Dendritic cell treated with granulocyte-macrophage colony-stimulating factor and Interleukin-4, amounts not matched to agents 40 ng/mL and 50 ng/mL, for 4 days (primary cell): ENCODE data around the gene NEU1.
"Not testable (repeated sequence)": the region's sequence is repeated elsewhere in the genome, so short reads cannot be mapped to it uniquely, and the experiment has no call there.

Experiments
- H3K27ac Mint-ChIP-seq: one replicate; pipeline ENCODE4 v1.8.0; 2022; ENCODE audit warnings: mild to moderate bottlenecking, mixed read lengths
- H3K27me3 Mint-ChIP-seq: one replicate; pipeline ENCODE4 v1.8.0; 2022; ENCODE audit warnings: mild to moderate bottlenecking, mixed read lengths
- H3K36me3 Mint-ChIP-seq: one replicate; pipeline ENCODE4 v1.8.0; 2022; ENCODE audit warnings: low read depth, mixed read lengths
- H3K4me1 Mint-ChIP-seq: one replicate; pipeline ENCODE4 v1.8.0; 2022; ENCODE audit warnings: low read depth, mixed read lengths
- H3K4me3 Mint-ChIP-seq: one replicate; pipeline ENCODE4 v1.8.0; 2022; ENCODE audit warnings: mild to moderate bottlenecking, moderate library complexity, mixed read lengths
- H3K9me3 Mint-ChIP-seq: one replicate; pipeline ENCODE4 v1.8.0; 2022; ENCODE audit warnings: mixed read lengths
- intact Hi-C: fragments of 100-400 bp; cut with micrococcal nuclease; formaldehyde crosslinking; loops from one replicate; pipeline ENCODE4 v1.15.0; 2022

NEU1 gene

DNA sequence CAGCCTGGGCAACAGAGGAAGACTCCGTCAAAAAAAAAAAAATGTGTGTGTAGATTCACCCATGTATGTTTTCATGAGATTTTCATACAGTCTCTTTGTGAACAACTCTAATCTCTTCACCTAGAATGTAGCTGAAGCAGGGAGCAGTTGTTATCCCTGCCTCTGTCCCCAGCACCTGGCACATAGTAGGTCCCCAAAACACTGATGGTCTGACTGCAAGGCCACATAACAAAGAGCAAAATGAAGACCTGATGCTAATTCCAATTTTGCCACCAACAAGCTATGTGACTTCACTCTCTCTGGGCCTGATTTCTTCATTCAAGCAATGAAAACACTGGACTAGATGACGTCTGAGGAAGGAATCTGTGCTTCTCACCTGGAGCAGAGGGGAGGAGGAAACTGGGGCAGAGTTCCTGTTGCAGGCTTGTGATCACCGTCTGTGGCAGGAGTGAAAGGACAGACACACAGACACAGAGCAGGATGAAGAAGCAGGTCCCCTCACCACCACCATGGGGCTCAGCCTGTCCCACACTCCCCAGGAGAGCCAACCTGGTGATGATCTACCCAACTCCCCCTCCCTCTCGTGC is 11.6 kb upstream of the NEU1 start:
- Mint-ChIP-seq H3K27ac (no peak overlapping the region), H3K27me3 (peaks cover 17% of the 10 kb centered on the region), H3K36me3 (peaks cover under 1% of the 10 kb centered on the region), H3K4me3 (no peak overlapping the region), H3K4me1 (peaks cover 9% of the 10 kb centered on the region), H3K9me3 (no peaks in the 10 kb centered on the region)
- intact Hi-C loops: no loop called here

DNA sequence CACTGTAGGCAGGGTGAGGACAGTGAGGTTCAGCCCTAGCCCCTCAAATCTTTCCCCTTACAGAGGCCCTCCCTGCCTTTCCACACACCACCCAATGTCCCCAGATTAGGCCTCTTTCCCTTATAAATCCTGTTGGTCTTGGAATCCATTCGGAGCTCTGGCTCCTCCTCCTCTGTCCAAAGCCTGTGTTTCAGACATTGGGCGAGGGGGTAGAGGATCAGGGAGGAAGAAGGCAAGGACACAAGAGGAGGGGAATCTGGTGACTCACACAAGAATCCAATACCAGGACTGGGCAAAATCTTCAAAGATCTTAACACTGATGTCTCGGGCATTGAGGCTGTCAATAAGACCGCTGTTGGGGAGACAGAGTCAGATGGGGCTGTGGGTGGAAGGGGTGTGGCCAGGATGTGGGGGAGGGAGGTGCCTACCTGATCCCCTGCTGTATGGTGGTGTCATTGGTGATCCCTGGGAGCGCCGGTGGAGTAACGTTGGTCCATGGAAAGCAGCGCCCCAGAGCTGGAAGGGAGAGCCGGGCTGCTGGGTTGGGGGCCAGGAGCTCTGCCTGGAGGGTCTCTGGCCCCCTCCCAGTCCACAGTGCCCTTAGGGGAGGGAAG is 8.5 kb upstream of the NEU1 start:
- no peak overlapping the region for H3K27ac Mint-ChIP-seq
- no peaks in the 10 kb centered on the region for H3K9me3 Mint-ChIP-seq
- no peaks in the 10 kb centered on the region for H3K36me3 Mint-ChIP-seq
- no peak overlapping the region for H3K4me3 Mint-ChIP-seq
- H3K4me1 Mint-ChIP-seq: peaks cover 9% of the 10 kb centered on the region
- H3K27me3 Mint-ChIP-seq: peaks cover 22% of the 10 kb centered on the region
- intact Hi-C loops: no loop called here

DNA sequence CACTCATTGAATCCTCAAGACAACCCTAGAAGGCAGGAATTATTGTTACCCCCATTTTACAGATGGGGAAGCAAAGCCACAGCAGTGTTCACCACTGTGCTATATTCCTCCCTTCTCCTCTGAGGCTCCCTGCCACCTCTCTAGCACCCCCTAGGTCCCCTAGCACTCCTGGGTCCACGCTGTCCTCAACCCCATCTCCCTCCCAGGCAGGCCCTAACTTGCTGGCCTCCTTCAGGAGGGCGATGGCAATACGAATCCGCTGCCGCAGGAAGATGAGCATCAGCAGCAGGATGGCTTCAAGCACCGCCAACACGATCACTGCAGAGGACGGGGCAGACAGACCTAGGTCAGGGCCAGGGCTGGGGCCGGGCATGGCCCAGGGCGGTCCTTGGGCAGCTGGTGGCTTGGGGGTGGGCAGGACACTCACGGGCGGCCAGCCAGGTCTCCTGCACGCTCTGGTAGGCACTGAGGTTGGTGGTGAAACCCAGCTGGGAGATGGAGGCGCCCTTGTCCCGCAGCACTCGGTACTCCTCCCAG is 7.8 kb upstream of the NEU1 start:
- intact Hi-C loops: no loop called here
- H3K4me1 Mint-ChIP-seq: peaks cover 9% of the 10 kb centered on the region
- H3K27ac Mint-ChIP-seq: no peak overlapping the region
- no peaks in the 10 kb centered on the region for H3K36me3 Mint-ChIP-seq
- no peaks in the 10 kb centered on the region for H3K9me3 Mint-ChIP-seq
- peaks cover 22% of the 10 kb centered on the region for H3K27me3 Mint-ChIP-seq
- no peak overlapping the region for H3K4me3 Mint-ChIP-seq

DNA sequence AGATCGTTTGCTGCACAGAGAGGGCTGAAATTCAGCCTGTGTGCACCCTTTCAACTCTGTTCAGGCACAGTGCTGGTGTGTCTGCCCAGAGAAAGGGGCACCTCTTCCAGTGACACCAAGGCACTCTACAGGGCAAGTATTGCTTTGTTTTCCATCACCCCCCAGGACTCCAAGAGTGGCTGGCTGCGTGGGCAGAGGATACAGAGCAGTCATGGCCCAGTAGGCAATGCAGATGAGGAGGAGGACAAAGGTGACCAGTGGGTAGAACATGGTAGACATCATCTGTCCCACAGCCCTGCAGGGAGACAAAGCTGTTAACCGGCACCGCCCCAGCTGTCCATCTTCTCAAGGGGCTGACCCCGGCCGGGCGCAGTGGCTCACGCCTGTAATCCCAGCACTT is 6.7 kb upstream of the NEU1 start:
- intact Hi-C loops: no loop called here
- H3K27me3 Mint-ChIP-seq: peaks cover 19% of the 10 kb centered on the region
- H3K4me1 Mint-ChIP-seq: peaks cover 12% of the 10 kb centered on the region
- no peaks in the 10 kb centered on the region for H3K36me3 Mint-ChIP-seq
- H3K27ac Mint-ChIP-seq: no peak overlapping the region
- H3K4me3 Mint-ChIP-seq: no peak overlapping the region
- no peaks in the 10 kb centered on the region for H3K9me3 Mint-ChIP-seq

DNA sequence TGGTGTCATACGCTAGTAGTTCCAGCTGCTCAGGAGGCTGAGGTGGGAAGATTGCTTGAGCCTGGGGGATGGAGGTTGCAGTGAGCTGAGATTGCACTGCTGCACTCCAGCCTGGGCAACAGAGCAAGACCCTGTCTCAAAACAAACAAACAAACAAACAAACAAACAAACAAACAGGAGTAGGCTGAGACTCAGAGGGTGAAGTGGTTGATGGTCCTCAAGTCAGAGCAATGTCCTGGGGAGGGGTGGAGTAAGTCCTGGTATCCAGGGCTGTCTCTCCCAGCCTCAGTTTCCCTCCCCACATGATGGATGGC is 6.0 kb upstream of the NEU1 start:
- H3K27ac Mint-ChIP-seq: peak overlapping the region; percentile 58
- H3K4me3 Mint-ChIP-seq, H3K36me3 Mint-ChIP-seq, intact Hi-C loops, H3K9me3 Mint-ChIP-seq: not testable (repeated sequence)
- peaks cover 11% of the 10 kb centered on the region for H3K4me1 Mint-ChIP-seq
- peaks cover 17% of the 10 kb centered on the region for H3K27me3 Mint-ChIP-seq

DNA sequence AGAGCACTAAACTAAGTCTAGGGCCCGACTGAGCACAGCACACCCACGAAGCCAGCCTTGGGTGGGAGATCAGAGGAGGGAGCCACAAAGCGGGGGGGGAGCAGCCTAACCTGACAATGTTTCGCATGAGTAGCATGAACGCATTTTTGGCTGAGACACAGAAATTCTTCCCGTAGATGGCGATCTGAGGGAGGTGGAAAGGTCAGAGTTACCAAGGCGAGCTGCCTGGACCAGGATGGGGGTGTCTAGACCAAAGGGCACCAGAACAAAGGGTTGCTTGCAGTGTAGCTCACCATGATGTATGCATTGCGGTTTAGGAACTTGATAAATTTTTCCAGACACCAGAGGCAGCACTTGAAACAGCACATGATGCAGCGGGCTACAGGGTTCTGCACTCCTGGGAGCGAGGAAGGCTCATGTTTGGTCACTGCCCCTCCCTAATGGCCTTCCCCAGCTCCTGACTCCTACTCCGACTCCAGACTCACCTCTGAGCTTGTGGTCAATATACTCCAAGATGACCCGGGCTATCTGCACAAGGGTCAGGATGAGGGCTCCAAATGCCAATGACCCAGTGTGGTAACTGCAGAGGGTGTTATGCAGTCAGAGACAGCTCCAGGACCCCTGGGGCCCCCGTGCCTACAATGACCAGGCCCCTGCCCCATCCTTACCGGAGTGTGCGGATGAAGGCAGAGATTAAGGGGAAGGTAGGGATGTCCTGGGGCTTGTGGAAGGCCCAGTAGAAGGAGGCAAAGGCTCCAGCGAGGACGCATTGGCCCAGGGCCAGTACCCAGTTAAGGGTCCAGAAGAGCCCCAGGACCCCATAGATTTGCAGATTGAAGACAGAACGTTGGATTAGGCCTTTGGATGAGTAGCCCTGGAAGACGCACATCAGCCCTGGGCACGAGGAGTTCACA is 2.8 kb upstream of the NEU1 start:
- H3K4me3 Mint-ChIP-seq: no peak overlapping the region
- H3K27me3 Mint-ChIP-seq: peaks cover 11% of the 10 kb centered on the region
- H3K36me3 Mint-ChIP-seq: peaks cover 31% of the 10 kb centered on the region
- peaks cover 27% of the 10 kb centered on the region for H3K4me1 Mint-ChIP-seq
- no peak overlapping the region for H3K27ac Mint-ChIP-seq
- intact Hi-C loops: no loop called here
- no peaks in the 10 kb centered on the region for H3K9me3 Mint-ChIP-seq

DNA sequence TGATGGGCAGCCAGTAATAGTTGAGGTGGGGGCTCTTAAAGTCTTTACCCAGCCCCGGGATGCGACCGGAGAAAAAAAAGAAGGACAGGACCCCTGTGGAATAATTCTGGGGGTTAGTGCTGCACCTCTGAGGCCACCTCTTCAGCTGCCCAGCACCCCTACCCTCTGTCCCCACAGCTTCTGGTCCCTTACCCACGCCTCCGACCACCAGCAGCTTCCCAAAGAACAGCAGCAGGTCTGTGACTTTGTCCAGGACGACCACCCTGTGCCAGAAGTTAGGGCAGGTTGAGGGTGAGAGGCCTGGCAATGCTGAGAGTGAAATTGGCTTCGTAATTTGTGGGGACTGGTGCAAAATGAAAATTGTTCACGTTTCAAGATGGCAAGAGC is 2.2 kb upstream of the NEU1 start:
- H3K9me3 Mint-ChIP-seq: no peaks in the 10 kb centered on the region
- H3K27me3 Mint-ChIP-seq: peaks cover 9% of the 10 kb centered on the region
- H3K4me3 Mint-ChIP-seq: no peak overlapping the region
- intact Hi-C loops: no loop called here
- H3K36me3 Mint-ChIP-seq: peaks cover 37% of the 10 kb centered on the region
- H3K4me1 Mint-ChIP-seq: peaks cover 32% of the 10 kb centered on the region
- H3K27ac Mint-ChIP-seq: peak overlapping the region; percentile 87

DNA sequence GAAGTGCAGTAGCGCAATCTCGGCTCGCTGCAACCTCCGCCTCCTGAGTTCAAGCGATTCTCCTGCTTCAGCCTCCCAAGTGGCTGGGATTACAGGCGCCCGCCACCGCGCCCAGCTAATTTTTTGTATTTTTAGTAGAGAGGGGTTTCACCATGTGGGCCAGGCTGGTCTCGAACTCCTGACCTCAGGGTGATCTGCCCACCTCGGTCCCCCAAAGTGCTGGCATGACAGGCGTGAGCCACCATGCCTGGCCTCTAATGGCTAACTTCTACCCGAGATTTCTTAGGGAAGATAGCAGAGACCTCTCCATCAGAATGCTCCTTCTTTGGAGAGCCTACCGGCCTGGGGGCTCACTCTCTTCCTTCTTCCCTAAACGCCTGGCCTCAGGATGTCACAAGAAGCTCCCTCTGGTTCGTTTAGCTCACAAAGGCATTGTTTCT is 1.5 kb upstream of the NEU1 start:
- H3K36me3 Mint-ChIP-seq: peaks cover 44% of the 10 kb centered on the region
- peak overlapping the region; percentile 96 for H3K4me3 Mint-ChIP-seq
- H3K27ac Mint-ChIP-seq: peak overlapping the region; percentile 87
- H3K9me3 Mint-ChIP-seq, intact Hi-C loops, H3K27me3 Mint-ChIP-seq: not testable (repeated sequence)
- H3K4me1 Mint-ChIP-seq: peaks cover 39% of the 10 kb centered on the region

DNA sequence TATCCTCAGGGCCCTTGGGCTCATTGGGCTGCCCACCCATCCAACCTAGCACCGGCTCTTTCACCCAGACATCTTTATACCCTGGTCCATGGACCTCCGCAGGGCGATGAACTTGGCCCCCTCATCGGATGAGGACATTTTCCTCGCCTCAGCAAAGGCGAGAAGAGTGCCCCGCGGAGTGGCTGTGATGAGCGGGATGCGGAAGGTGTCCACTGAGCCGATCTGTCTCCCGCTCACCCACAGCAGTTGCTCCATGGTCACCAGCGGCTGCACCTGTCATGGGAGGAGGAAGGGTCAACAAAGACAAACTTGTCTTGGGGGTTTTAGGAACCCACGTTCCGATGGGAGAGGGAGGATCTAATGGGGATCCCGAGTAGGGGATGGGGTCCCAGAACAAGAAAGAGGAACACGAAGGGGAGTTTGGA is 690 bp downstream of the NEU1 start:
- intact Hi-C loops: loop anchor here (1.0 kb wide), 1 partner anchor 28 kb away; no protein-coding TSS in a partner anchor
- peaks cover 66% of the 10 kb centered on the region for H3K36me3 Mint-ChIP-seq
- peak overlapping the region; percentile 87 for H3K27ac Mint-ChIP-seq
- peak overlapping the region; percentile 96 for H3K4me3 Mint-ChIP-seq
- no peaks in the 10 kb centered on the region for H3K9me3 Mint-ChIP-seq
- no peaks in the 10 kb centered on the region for H3K27me3 Mint-ChIP-seq
- H3K4me1 Mint-ChIP-seq: peaks cover 39% of the 10 kb centered on the region

DNA sequence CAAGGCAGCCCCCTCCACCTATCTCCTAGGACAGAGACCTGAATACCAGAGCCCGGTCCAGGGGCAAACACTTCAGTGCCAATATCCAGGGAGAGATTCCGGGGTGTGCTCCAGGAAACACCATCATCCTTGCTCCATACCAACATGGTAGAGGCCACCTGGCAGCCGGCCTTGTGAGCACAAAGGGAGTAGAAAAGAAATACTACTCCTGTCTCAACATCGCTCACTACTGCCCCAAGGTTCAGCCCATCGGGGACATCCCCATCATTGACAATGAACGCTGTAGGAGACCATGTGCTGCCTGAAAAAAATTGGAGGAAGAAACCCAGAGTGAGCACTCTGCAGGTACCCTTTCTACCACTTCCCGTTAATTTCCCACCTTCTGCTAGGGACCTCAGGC is 1.5 kb downstream of the NEU1 start:
- peaks cover 39% of the 10 kb centered on the region for H3K4me1 Mint-ChIP-seq
- no peak overlapping the region for H3K4me3 Mint-ChIP-seq
- peaks cover 74% of the 10 kb centered on the region for H3K36me3 Mint-ChIP-seq
- H3K27ac Mint-ChIP-seq: no peak overlapping the region
- intact Hi-C loops: no loop called here
- no peaks in the 10 kb centered on the region for H3K9me3 Mint-ChIP-seq
- no peaks in the 10 kb centered on the region for H3K27me3 Mint-ChIP-seq

DNA sequence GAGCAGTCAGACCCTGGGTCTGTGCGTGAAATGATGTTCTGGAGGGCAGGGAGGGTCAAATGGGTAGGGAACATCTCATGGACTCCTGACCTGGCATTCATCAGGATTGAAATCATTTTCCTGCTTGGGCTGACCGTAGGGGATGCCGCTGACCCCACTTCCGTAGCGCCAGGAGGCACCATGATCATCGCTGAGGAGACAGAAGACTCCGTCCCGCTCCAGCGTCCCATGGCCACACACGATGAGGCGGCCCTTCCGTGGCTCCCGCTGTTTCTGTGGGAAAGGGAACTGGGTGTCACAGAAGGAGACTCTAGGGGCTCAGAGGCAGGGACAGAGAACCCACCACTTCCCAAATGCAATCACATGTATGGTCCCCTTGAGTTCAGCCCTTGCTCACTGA is 2.3 kb downstream of the NEU1 start:
- H3K4me1 Mint-ChIP-seq: peaks cover 39% of the 10 kb centered on the region
- no peaks in the 10 kb centered on the region for H3K27me3 Mint-ChIP-seq
- H3K9me3 Mint-ChIP-seq: no peaks in the 10 kb centered on the region
- intact Hi-C loops: no loop called here
- H3K4me3 Mint-ChIP-seq: no peak overlapping the region
- H3K36me3 Mint-ChIP-seq: peaks cover 82% of the 10 kb centered on the region
- peak overlapping the region; percentile 23 for H3K27ac Mint-ChIP-seq

DNA sequence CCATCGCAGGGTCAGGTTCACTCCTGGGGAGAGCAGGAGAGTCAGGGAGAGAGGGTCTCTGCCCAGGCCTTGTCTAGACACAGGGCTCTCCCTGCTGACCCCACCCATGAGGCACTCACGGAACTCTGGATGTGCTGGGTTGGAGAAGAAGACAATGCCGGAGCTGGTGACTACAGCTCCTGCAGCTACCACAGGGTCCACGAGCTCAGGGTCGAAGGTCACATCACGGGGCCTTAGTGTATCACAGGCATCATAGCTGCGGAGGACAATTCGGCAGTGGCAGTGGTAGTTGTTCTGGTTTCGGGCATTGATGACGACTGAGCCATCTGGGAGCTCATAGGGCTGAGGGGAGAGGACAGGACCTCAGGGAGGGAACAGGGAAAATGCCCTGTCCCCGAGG is 2.7 kb downstream of the NEU1 start:
- peaks cover 36% of the 10 kb centered on the region for H3K4me1 Mint-ChIP-seq
- no peak overlapping the region for H3K4me3 Mint-ChIP-seq
- intact Hi-C loops: no loop called here
- H3K36me3 Mint-ChIP-seq: peaks cover 85% of the 10 kb centered on the region
- H3K27me3 Mint-ChIP-seq: no peaks in the 10 kb centered on the region
- no peaks in the 10 kb centered on the region for H3K9me3 Mint-ChIP-seq
- H3K27ac Mint-ChIP-seq: peak overlapping the region; percentile 23

DNA sequence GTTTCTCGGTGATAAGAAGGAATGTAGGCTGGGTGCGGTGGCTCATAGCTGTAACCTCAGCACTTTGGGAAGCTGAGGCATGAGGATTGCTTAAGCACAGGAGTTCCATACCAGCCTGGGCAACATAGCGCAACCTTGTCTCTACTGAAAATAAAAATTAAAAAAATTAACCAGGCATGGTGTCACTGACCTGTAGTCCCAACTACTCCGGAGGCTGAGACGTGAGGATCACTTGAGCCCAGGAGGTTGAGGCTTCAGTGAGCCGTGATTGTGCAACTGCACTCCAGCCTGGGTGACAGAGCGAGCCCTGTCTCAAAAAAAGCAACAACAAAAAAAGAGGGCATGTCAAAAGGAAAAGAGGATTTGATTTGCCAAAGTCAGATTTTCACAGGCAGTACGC is 3.9 kb downstream of the NEU1 start:
- H3K27me3 Mint-ChIP-seq: no peaks in the 10 kb centered on the region
- H3K4me1 Mint-ChIP-seq: peaks cover 28% of the 10 kb centered on the region
- H3K4me3 Mint-ChIP-seq: no peak overlapping the region
- intact Hi-C loops: no loop called here
- H3K9me3 Mint-ChIP-seq: no peaks in the 10 kb centered on the region
- H3K27ac Mint-ChIP-seq: no peak overlapping the region
- peaks cover 82% of the 10 kb centered on the region for H3K36me3 Mint-ChIP-seq

DNA sequence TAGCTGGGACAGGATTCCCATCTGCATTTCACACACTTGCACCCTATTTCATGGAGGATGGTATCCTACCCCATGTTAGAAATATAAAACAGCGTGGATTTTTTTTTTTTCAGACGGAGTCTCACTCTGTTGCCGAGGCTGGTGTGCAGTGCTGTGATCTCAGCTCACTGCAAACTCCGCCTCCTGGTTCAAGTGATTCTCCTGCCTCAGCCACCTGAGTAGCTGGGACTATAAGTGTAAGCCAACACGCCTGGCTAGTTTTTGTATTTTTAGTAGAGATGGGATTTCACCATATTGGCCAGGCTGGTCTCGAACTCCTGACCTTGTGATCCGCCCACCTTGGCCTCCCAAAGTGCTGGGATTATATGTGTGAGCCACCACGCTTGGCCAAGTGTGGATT is 4.8 kb downstream of the NEU1 start:
- H3K4me1 Mint-ChIP-seq: peaks cover 28% of the 10 kb centered on the region
- H3K4me3 Mint-ChIP-seq, H3K27ac Mint-ChIP-seq, H3K9me3 Mint-ChIP-seq, H3K27me3 Mint-ChIP-seq, intact Hi-C loops: not testable (repeated sequence)
- H3K36me3 Mint-ChIP-seq: peaks cover 80% of the 10 kb centered on the region
